AG09319 (cell line): ENCODE results near the gene KCNJ6.
A peak's percentile ranks its signal among the peaks of the same experiment; 100 is the strongest.

Experiments
- DNase-seq: peaks from one replicate; pipeline ENCODE4 v3.0.0-alpha.2; 2010; ENCODE audit warnings: low read depth; ENCODE audit errors: extremely low read depth
- CTCF ChIP-seq: IDR thresholded peaks from 2 replicates; pipeline ENCODE4 v1.5.1; 2011; ENCODE audit warnings: low read depth, mild to moderate bottlenecking, inconsistent platforms, low read length, moderate library complexity

Gene KCNJ6

GRCh38 chr21:37574751-37575150 lies 341.5 kb downstream of the KCNJ6 start:
- DNase-seq, result no peak
- TF ChIP-seq CTCF, result no peak

GRCh38 chr21:37574316-37574715 lies 341.9 kb downstream of the KCNJ6 start:
- no peak for DNase-seq
- no peak for TF ChIP-seq CTCF

GRCh38 chr21:37571442-37571841 lies 344.8 kb downstream of the KCNJ6 start:
- no peak for DNase-seq
- TF ChIP-seq CTCF, result no peak

- no peak for TF ChIP-seq CTCF
- DNase-seq, result no peak
Measured at GRCh38 chr21:37568916-37569315, 347.3 kb downstream of the KCNJ6 start.

- TF ChIP-seq CTCF, result no peak
- DNase-seq, result no peak
Measured at GRCh38 chr21:37568415-37568814, 347.8 kb downstream of the KCNJ6 start.

GRCh38 chr21:37566790-37567615 lies 349.3 kb downstream of the KCNJ6 start:
- no peak for TF ChIP-seq CTCF
- no peak for DNase-seq

- DNase-seq, result peak; percentile 36
- TF ChIP-seq CTCF, result peak; percentile 27
Measured at GRCh38 chr21:37565530-37566223, 350.6 kb downstream of the KCNJ6 start.
